ENCODE results near the gene BCL2L12. TPM values are rescaled to one million over a fixed set of nuclear protein-coding genes. Genes with fewer than 3 reads are reported as not detected.

The BCL2L12 gene
- total RNA-seq, 2 experiments from 2014 or later: 63.4 to 64.6 TPM

DNA sequence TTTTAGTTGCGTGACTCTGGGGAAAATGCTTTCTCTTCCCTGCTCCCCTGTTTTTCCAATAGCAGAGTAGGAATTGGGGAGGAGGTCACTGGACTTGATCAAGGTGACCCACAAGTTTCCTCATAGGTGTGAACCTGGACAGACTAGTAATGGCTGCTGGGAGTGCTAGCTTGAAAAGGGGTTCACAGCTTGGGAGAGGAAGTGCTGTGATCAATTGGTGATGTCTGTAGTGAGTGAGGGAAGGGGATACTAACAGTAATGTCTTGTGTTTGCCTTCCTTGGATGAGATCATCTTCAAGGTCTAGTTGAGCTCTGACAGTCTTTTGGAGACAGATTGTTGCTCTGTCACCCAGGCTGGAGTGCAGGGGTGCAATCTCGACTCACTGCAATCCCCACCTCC, 1.7 kb downstream of the BCL2L12 start:
- Mint-ChIP-seq H3K4me1 (ENCODE audit: low read depth) (peaks cover 33% of the 10 kb centered on the region), H3K27ac (no peak overlapping the region), H3K27me3 (no peaks in the 10 kb centered on the region), H3K9me3 (no peaks in the 10 kb centered on the region), H3K4me3 (peak overlapping the region; percentile 94), H3K36me3 (ENCODE audit: low read depth) (peaks cover 21% of the 10 kb centered on the region)
- ChIA-PET CTCF (interaction anchor here (1.2 kb wide), 1 partner anchor 9 kb away, joined by 7 read pairs; the partner anchor contains the start of gene PRMT1), POLR2A (interaction anchor here (1.0 to 6.7 kb wide), 2 partner anchors 10 to 178 kb away, joined by 4 to 47 read pairs; partner anchors contain the start of gene PRMT1)
- ATAC-seq (no peak), DNase-seq (no peak)
- intact Hi-C loops (cut with micrococcal nuclease): no loop called here
- TF ChIP-seq, protein P1, sequence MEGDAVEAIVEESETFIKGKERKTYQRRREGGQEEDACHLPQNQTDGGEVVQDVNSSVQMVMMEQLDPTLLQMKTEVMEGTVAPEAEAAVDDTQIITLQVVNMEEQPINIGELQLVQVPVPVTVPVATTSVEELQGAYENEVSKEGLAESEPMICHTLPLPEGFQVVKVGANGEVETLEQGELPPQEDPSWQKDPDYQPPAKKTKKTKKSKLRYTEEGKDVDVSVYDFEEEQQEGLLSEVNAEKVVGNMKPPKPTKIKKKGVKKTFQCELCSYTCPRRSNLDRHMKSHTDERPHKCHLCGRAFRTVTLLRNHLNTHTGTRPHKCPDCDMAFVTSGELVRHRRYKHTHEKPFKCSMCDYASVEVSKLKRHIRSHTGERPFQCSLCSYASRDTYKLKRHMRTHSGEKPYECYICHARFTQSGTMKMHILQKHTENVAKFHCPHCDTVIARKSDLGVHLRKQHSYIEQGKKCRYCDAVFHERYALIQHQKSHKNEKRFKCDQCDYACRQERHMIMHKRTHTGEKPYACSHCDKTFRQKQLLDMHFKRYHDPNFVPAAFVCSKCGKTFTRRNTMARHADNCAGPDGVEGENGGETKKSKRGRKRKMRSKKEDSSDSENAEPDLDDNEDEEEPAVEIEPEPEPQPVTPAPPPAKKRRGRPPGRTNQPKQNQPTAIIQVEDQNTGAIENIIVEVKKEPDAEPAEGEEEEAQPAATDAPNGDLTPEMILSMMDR (IDR thresholded peaks at IDR 0.05): no peak

DNA sequence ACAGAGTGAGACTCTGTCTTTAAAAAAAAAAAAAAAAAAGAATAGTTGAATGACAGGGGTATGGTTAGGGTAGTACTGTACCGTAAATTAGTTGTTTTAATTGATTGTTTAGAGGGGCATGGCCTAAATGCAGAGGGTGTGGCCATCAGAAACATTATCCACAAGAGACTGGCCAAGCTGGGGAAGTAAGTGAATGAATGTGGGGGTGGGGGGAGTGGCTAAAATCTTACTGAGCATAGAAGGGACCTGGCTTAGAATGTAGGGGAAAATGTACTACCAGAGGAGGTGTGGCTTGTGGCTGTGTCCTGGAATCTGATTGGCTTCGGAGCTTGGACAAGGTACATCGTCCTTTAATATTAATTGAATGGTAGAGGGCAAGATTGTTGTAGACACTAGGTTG, 3.8 kb downstream of the BCL2L12 start:
- ATAC-seq: no peak
- ChIA-PET POLR2A (interaction anchor here (1.2 to 6.7 kb wide), 2 partner anchors 7 to 18 kb away, joined by 3 to 47 read pairs; partner anchors contain the start of gene PRMT1), CTCF (no interaction called here)
- H3K4me3 Mint-ChIP-seq: no peak overlapping the region
- no peaks in the 10 kb centered on the region for H3K9me3 Mint-ChIP-seq
- peaks cover 14% of the 10 kb centered on the region for H3K36me3 Mint-ChIP-seq (ENCODE audit: low read depth)
- DNase-seq: peak; percentile 15
- TF ChIP-seq, protein P1 (IDR thresholded peaks at IDR 0.05): no peak
- intact Hi-C loops (cut with micrococcal nuclease): no loop called here
- no peaks in the 10 kb centered on the region for H3K27me3 Mint-ChIP-seq
- no peak overlapping the region for H3K27ac Mint-ChIP-seq
- H3K4me1 Mint-ChIP-seq (ENCODE audit: low read depth): peaks cover 18% of the 10 kb centered on the region

DNA sequence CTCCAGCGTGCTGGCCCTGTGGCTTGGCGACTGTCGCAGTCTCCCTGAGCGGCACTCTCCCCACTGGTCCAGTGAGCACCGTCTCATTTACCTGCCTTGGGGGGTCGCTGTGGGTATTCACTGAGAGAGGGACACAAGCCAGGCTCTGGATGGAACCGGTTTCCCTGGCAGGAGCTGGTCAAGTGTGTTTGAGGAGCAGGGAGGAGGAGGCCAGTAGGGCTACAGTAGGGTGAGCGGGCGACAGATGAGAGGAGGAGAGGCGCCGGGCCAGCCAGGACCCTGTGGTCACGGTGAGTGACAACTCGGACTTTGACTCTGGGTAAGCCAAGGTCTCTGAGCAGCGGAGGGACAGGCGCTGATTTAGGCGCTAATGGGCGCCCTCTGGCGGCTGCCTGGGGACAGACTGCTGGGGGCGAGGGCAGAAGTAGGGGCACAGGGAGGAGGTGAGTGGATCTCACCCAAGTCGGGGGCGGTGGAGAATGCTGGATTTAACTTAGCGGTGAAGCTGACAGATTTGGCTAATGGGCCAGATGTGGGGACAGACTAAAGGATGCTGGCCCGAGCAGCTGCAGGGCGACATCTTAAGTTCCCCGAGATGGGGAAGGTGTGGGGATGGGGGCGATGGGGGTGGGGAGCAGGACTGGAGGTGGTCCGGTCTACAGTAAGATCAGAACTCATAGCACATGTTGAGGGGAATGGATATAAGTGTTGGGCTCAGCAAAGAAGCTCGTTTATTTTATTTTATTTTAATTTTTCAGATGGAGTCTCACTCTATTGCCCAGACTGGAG, 6.6 kb downstream of the BCL2L12 start:
- no peaks in the 10 kb centered on the region for H3K9me3 Mint-ChIP-seq
- H3K4me3 Mint-ChIP-seq: no peak overlapping the region
- intact Hi-C loops (cut with micrococcal nuclease): no loop called here
- DNase-seq (peak; percentile 83), ATAC-seq (no peak)
- CTCF ChIA-PET: interaction anchor here (0.8 to 3.4 kb wide), 30 partner anchors 8 to 306 kb away, joined by 3 to 33 read pairs (median 4); partner anchors contain the start of genes ADM5, RCN3, RRAS and SCAF1
- H3K4me1 Mint-ChIP-seq (ENCODE audit: low read depth): peaks cover 16% of the 10 kb centered on the region
- no peak overlapping the region for H3K27ac Mint-ChIP-seq
- POLR2A ChIA-PET: interaction anchor here (1.6 kb wide), 1 partner anchor 22 kb away, joined by 4 read pairs; no protein-coding TSS in a partner anchor
- no peaks in the 10 kb centered on the region for H3K27me3 Mint-ChIP-seq
- H3K36me3 Mint-ChIP-seq (ENCODE audit: low read depth): peaks cover 15% of the 10 kb centered on the region
- TF ChIP-seq, protein P1 (IDR thresholded peaks at IDR 0.05): peak; percentile 90

DNA sequence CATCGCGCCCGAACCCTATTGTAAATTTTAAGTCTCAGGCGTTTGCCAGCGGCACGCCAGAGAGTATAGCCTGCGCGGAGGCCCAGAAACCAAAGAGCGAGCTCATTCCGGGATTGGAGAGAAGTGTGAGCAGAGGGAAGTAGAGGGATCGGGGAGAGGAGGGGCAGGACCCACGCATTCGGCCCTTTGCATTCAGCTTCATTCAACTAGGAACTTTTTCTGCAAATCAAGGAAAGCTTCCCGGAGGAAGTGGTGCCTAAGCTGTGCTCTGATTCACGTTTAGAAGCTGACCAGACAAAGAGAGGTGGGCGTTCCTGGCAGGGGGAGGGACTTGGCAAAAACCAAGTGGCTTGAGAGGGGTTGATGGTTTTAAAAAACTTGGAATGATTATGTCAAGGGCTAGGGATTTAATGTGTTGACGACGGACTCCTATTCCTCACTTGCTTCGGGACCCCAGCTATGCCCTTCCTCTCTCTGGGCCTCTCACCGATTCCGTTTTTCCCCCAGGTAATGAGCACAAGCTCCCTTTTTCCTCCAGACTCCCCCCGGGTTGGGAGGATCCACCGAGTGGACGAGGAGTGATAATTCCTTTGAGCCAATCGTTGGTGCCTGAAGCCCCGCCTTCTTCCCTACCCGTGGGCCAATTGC, 10.5 kb downstream of the BCL2L12 start:
- peak overlapping the region; percentile 98 for H3K27ac Mint-ChIP-seq
- peak; percentile 18 for ATAC-seq
- peak; percentile 53 for DNase-seq
- intact Hi-C loops (cut with micrococcal nuclease): loop anchor here (5.0 kb wide), 2 partner anchors 34 to 84 kb away; partner anchors contain the start of genes PRR12, RRAS and SCAF1
- peak overlapping the region; percentile 98 for H3K4me3 Mint-ChIP-seq
- ChIA-PET CTCF (interaction anchor here (0.7 to 3.2 kb wide), 15 partner anchors 9 to 177 kb away, joined by 3 to 13 read pairs (median 4); partner anchors contain the start of genes BCL2L12, IRF3, NOSIP and RRAS), POLR2A (interaction anchor here (0.6 to 5.0 kb wide), 12 partner anchors 10 to 252 kb away, joined by 3 to 47 read pairs (median 6); partner anchors contain the start of genes AKT1S1, BCL2L12, IRF3 and NOSIP)
- TF ChIP-seq, protein P1 (IDR thresholded peaks at IDR 0.05): no peak
- H3K9me3 Mint-ChIP-seq: no peaks in the 10 kb centered on the region
- H3K4me1 Mint-ChIP-seq (ENCODE audit: low read depth): peaks cover 30% of the 10 kb centered on the region
- peaks cover 18% of the 10 kb centered on the region for H3K36me3 Mint-ChIP-seq (ENCODE audit: low read depth)
- H3K27me3 Mint-ChIP-seq: no peaks in the 10 kb centered on the region
